ENCODE measurements around the gene HBA1. TPM values are rescaled to one million over a fixed set of nuclear protein-coding genes. Genes with fewer than 3 reads are reported as not detected.
"Not testable (repeated sequence)": the region's sequence is repeated elsewhere in the genome, so short reads cannot be mapped to it uniquely, and the experiment has no call there.

The HBA1 gene
- total RNA-seq, 1 donor: 28.3 TPM

GRCh38 chr16:200388-200787 is 23.9 kb downstream of the HBA1 start:
- Histone ChIP-seq H3K4me3 (ENCODE audit: low read length) (no peak overlapping the region), H3K4me1 (ENCODE audit: insufficient read depth, low read length) (no peaks in the 10 kb centered on the region), H3K9me3 (ENCODE audit: low read depth, low read length) (no peaks in the 10 kb centered on the region), H3K27me3 (ENCODE audit: insufficient read depth, low read length) (no peaks in the 10 kb centered on the region)

GRCh38 chr16:203246-203645 is 26.8 kb downstream of the HBA1 start:
- Histone ChIP-seq H3K9me3 (ENCODE audit: low read depth, low read length) (no peaks in the 10 kb centered on the region), H3K27me3 (ENCODE audit: insufficient read depth, low read length) (no peaks in the 10 kb centered on the region), H3K4me3 (ENCODE audit: low read length) (no peak overlapping the region), H3K4me1 (ENCODE audit: insufficient read depth, low read length) (no peaks in the 10 kb centered on the region)

GRCh38 chr16:204046-204445 is 27.6 kb downstream of the HBA1 start:
- H3K27me3 ChIP-seq (ENCODE audit: insufficient read depth, low read length); H3K4me1 ChIP-seq (ENCODE audit: insufficient read depth, low read length); H3K9me3 ChIP-seq (ENCODE audit: low read depth, low read length); H3K4me3 ChIP-seq (ENCODE audit: low read length): not testable (repeated sequence)

GRCh38 chr16:209359-209758 is 32.9 kb downstream of the HBA1 start:
- not testable (repeated sequence) for H3K4me1 ChIP-seq (ENCODE audit: insufficient read depth, low read length); H3K9me3 ChIP-seq (ENCODE audit: low read depth, low read length); H3K4me3 ChIP-seq (ENCODE audit: low read length); H3K27me3 ChIP-seq (ENCODE audit: insufficient read depth, low read length)

- not testable (repeated sequence) for H3K4me1 ChIP-seq (ENCODE audit: insufficient read depth, low read length); H3K27me3 ChIP-seq (ENCODE audit: insufficient read depth, low read length); H3K4me3 ChIP-seq (ENCODE audit: low read length); H3K9me3 ChIP-seq (ENCODE audit: low read depth, low read length)
Observed at GRCh38 chr16:211631-212180, 35.2 kb downstream of the HBA1 start.

GRCh38 chr16:212999-213398 is 36.5 kb downstream of the HBA1 start:
- Histone ChIP-seq H3K4me3 (ENCODE audit: low read length) (no peak overlapping the region), H3K9me3 (ENCODE audit: low read depth, low read length) (no peaks in the 10 kb centered on the region), H3K27me3 (ENCODE audit: insufficient read depth, low read length) (no peaks in the 10 kb centered on the region), H3K4me1 (ENCODE audit: insufficient read depth, low read length) (no peaks in the 10 kb centered on the region)

- no peaks in the 10 kb centered on the region for H3K27me3 ChIP-seq (ENCODE audit: insufficient read depth, low read length)
- no peaks in the 10 kb centered on the region for H3K9me3 ChIP-seq (ENCODE audit: low read depth, low read length)
- no peaks in the 10 kb centered on the region for H3K4me1 ChIP-seq (ENCODE audit: insufficient read depth, low read length)
- no peak overlapping the region for H3K4me3 ChIP-seq (ENCODE audit: low read length)
Observed at GRCh38 chr16:220021-220420, 43.5 kb downstream of the HBA1 start.

Other genes with a start within 250 kb of the HBA1 start
- gene POLR3K, start 123.1 kb upstream of the HBA1 start, total RNA-seq: 2.0 TPM
- 6.7 TPM for gene SNRNP25, start 122.9 kb upstream of the HBA1 start, total RNA-seq
- 0.21 TPM for gene RHBDF1, start 104.0 kb upstream of the HBA1 start, total RNA-seq
- gene MPG, start 98.5 kb upstream of the HBA1 start, total RNA-seq: 26.2 TPM
- gene NPRL3, start 38.0 kb upstream of the HBA1 start, total RNA-seq: 5.5 TPM
- gene HBZ, start 24.0 kb upstream of the HBA1 start, total RNA-seq: not detected
- gene HBM, start 10.7 kb upstream of the HBA1 start, total RNA-seq: not detected
- gene HBA2, start 3.8 kb upstream of the HBA1 start, total RNA-seq: 22.1 TPM
- not detected for gene HBQ1, start 3.8 kb downstream of the HBA1 start, total RNA-seq
- gene LUC7L, start 52.8 kb downstream of the HBA1 start, total RNA-seq: 101 TPM
- 22.1 TPM for gene FAM234A, start 58.1 kb downstream of the HBA1 start, total RNA-seq
- gene RGS11, start 99.3 kb downstream of the HBA1 start, total RNA-seq: not detected
- gene ARHGDIG, start 103.9 kb downstream of the HBA1 start, total RNA-seq: not detected
- gene PDIA2, start 106.5 kb downstream of the HBA1 start, total RNA-seq: not detected
- 35.8 TPM for gene AXIN1, start 176.0 kb downstream of the HBA1 start, total RNA-seq
- 19.9 TPM for gene MRPL28, start 193.9 kb downstream of the HBA1 start, total RNA-seq
- gene PGAP6, start 205.3 kb downstream of the HBA1 start, total RNA-seq: 24.8 TPM
- 15.0 TPM for gene NME4, start 220.5 kb downstream of the HBA1 start, total RNA-seq
- 2.9 TPM for gene DECR2, start 225.2 kb downstream of the HBA1 start, total RNA-seq
- 6.5 TPM for gene RAB11FIP3, start 249.0 kb downstream of the HBA1 start, total RNA-seq

Data from mononuclear cell (primary cell).